DMS 273 (cell line): ENCODE results near the gene XPR1.

Source experiments
- DNase-seq: peaks from one replicate; lab custom pipeline; 2025; ENCODE audit not compliant: unreplicated experiment; lab: John Stamatoyannopoulos, UW

The XPR1 gene

GRCh38 chr1:180614730-180615129, 17.1 kb upstream of the XPR1 start:
- no peak for DNase-seq

- no peak for DNase-seq
Measured at GRCh38 chr1:180615493-180616290, 16.1 kb upstream of the XPR1 start.

DNA sequence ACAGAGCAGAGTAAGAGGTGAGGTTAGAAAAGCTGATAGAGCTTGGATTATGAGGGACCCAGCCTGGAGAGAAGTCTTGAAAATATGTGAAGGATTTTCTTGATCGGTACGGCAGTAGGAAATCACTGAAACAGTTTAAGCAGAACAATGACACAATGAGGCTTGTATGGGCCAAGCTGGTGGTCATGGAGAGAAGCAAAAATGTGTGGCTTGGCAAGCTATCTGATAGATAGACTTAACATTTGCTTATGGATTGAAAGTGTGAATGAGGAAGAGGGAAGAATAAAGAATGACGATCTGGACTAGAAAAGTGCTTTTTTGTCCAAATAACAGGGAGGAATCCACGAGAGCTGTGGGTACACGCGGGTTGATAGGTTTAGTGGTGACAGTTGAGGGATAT, 15.4 kb upstream of the XPR1 start:
- no peak for DNase-seq

DNA sequence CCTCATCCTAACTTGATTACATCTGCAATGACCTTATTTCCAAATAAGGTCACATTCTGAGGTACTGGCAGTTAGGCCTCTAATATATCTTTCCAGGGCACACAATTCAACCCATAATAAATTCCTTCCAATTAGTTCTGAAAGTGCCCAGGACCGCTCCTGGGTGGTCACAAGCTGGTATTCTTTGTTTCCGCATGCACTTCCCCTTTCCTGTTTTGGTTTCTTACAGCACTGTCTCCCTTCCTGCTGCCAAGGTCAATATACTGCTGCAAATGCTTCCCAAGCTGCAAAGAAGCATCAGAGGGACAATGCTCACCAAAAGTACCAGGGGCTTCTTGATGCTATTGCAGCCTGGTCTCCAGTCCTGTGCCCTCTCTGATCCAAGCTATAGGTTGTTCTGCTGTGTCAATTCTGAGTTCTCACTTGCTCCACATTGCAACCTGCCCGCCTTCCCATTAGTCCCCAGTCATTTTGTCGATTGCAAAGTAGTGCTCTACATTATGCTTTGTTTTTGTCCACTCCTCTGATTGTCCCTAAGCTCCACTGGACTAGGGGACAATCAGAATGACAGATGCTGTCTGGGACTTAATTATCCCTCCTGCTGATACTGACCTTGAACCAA, 13.9 kb upstream of the XPR1 start:
- DNase-seq, result no peak

- no peak for DNase-seq
Measured at GRCh38 chr1:180620581-180620980, 11.2 kb upstream of the XPR1 start.

GRCh38 chr1:180622658-180623508, 8.9 kb upstream of the XPR1 start:
- no peak for DNase-seq

GRCh38 chr1:180623579-180624347, 8.1 kb upstream of the XPR1 start:
- DNase-seq, result peak; percentile 25

GRCh38 chr1:180626711-180627110, 5.1 kb upstream of the XPR1 start:
- no peak for DNase-seq

- no peak for DNase-seq
Measured at GRCh38 chr1:180627411-180627810, 4.4 kb upstream of the XPR1 start.

- no peak for DNase-seq
Measured at GRCh38 chr1:180628646-180629045, 3.2 kb upstream of the XPR1 start.

- no peak for DNase-seq
Measured at GRCh38 chr1:180630408-180631193, 1.2 kb upstream of the XPR1 start.

GRCh38 chr1:180631194-180631765, 542 bp upstream of the XPR1 start:
- DNase-seq, result no peak

DNA sequence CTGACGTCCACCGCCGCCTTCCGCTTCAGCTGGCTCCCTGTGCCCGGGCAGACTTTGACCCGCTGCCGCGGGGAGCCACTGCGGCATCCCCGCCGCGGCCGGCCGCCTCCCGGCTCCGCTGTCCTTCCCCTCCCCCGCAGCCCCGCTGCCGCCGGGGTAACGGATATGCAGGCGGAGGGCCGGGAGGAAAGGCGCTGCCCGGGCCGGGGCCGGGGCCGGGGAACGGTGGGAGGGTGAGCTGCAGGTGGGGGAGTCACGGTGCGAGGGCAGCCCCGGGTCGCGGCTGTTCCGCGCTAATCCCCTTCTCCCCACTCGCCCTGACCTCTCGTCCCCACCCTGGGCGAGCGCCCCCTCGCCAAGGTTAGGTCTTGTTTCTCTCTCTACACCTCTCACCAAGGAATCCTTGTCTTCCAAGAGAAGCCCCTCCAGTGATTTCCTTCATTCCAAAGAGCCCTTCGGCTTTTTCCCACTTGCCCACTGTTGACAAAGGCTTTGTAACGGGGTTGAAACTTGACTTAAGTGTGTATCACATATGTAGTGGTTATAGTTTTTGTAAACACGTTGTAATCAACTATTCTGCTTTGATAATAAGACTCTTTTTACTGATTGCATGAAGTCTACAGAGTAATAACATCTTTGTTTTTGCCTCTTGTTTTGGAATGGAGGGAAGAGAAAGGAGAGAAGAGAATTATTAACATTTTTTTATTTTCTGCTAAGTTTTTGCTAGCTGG, 669 bp downstream of the XPR1 start:
- DNase-seq, result peak; percentile 87

DNA sequence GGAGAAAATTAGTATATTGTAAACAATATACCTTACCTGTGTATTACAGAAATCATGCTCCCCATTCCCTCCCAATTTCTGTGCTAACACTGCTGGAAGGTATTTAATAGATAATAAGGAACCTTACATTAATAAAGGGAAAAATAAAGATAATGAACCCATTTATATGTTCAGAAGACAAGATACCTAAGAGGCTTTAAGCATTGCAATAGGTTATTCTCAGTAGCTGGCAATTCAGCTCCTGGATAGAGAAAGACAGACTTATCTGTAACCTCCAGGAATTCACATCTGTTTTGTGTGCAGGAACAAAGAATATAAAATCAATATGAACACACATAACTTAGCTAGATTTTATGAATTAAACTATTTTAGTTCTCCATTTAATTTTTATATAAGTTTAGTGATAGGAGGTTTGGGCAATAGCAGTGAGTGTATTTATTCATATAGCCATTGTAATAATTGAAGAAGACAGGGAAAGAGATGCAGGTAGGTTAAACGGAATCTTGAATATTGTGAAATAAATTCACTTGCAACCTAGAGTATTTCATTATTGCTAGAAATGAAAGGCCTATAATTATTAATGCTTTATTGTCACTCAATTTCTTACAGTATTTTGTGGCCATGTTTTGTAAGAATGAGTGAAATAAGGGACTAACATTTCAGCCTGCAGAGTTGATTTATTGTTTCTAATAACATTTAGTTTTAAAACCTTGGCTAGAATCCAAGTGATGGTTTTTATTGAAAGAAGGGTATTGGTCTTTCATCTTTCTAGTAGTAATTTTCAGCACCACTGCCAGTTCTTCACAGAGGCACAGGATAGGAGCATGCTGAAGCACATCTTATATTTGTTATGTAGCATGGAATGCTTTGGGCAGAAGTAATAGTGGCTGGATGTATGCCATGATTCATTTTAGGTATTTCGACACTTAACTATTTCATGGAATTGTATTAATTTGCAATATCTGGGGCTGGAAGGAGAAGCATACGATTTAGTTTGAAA, 1.5 kb downstream of the XPR1 start:
- DNase-seq, result peak; percentile 24

- DNase-seq, result peak; percentile 57
Measured at GRCh38 chr1:180636138-180636537, 4.3 kb downstream of the XPR1 start.

DNA sequence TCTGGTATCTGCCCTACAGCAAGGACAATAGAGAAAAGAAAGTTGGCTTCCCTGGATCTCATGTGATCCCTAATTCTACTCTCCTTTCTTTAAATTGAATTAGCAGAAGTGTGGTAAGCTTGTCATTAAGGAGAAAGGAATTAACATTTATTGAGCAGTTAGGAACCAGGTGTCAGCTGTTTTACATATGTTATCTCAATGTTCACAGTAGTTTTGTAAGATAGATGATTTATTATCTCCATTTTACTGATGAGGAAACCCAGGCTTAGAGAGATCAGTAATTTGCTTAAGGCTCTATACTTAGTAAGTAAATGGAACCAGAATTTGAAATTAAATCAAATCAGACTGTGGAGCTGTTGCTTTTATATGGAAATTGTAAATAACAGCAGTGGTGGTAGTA, 8.0 kb downstream of the XPR1 start:
- DNase-seq, result peak; percentile 27

DNA sequence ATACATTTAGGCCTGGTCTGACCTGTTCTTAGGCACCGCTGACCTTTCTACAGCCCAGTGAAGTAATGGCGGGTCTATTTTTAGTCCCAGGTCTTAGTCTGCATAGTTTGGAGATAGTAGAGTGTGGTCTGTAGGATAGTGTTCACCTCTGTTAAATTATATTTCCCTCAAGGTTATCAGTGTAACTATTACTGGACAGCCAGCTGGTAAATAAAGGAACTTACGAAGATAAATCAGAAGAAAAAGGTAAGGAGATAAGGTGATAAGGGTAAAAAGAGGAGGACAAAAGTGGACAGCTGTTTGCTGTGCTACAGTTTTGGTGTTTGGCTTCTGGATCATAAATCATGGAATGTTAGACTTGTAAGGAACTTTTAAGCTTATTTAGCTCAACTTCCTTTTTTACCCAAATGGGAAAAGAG, 8.7 kb downstream of the XPR1 start:
- no peak for DNase-seq

- no peak for DNase-seq
Measured at GRCh38 chr1:180641662-180642061, 9.8 kb downstream of the XPR1 start.
